Activated T-cell treated with anti-CD3 and anti-CD28 coated beads, Interleukin-2, amount 50 U/mL, for 72 hours (primary cell): ENCODE results near the gene SETD2. TPM values are rescaled to one million over a fixed set of nuclear protein-coding genes. Genes with fewer than 3 reads are reported as not detected.
"Not testable (repeated sequence)": the region's sequence is repeated elsewhere in the genome, so short reads cannot be mapped to it uniquely, and the experiment has no call there.

Experiments
- ATAC-seq, 2 donors: fragments of 150-1000 bp; cut with Tn5 transposase; replicated peaks in 1 of 2; 2 replicates each; pipeline ENCODE4 v1.10.0; 2021; ENCODE audit warnings: moderate library complexity in 2 of 2, mild to moderate bottlenecking in 1 of 2
- DNase-seq, 2 donors: peaks; one replicate each; pipeline ENCODE4 v3.0.0; 2021 to 2022; ENCODE audit warnings: mixed read lengths in 1 of 2
- H3K27ac Mint-ChIP-seq: one replicate; pipeline ENCODE4 v1.8.0; 2022; ENCODE audit warnings: mild to moderate bottlenecking, moderate library complexity, mixed read lengths
- H3K27me3 Mint-ChIP-seq: one replicate; pipeline ENCODE4 v1.8.0; 2022; ENCODE audit warnings: low read depth, mixed read lengths
- H3K36me3 Mint-ChIP-seq, 2 donors: one replicate each; pipeline ENCODE4 v1.8.0; 2022; ENCODE audit warnings: mixed read lengths in 2 of 2, mild to moderate bottlenecking in 1 of 2; ENCODE audit not compliant: insufficient read depth in 2 of 2
- H3K4me1 Mint-ChIP-seq: one replicate; pipeline ENCODE4 v1.8.0; 2022; ENCODE audit warnings: low read depth, mixed read lengths
- H3K4me3 Mint-ChIP-seq, 2 donors: one replicate each; pipeline ENCODE4 v1.8.0; 2022; ENCODE audit warnings: mild to moderate bottlenecking in 2 of 2, mixed read lengths in 2 of 2, moderate library complexity in 2 of 2
- H3K9me3 Mint-ChIP-seq, 2 donors: one replicate each; pipeline ENCODE4 v1.8.0; 2022; ENCODE audit warnings: mixed read lengths in 2 of 2
- total RNA-seq, 2 donors: library from RNA; stranded (reverse); gene quantifications; one replicate each; pipeline ENCODE4 v1.2.3, GENCODE V29; 2022

SETD2 gene
- total RNA-seq, 2 donors from 2014 or later = 42.9 to 48.7 TPM

GRCh38 chr3:47073685-47074084 is 90.2 kb downstream of the SETD2 start:
- peaks cover 3 to 10% of the 10 kb centered on the region in 2 donors for H3K36me3 Mint-ChIP-seq
- DNase-seq (no peak), ATAC-seq (no peak)
- H3K9me3 Mint-ChIP-seq = no peaks in the 10 kb centered on the region
- H3K27ac Mint-ChIP-seq = no peak overlapping the region
- H3K27me3 Mint-ChIP-seq = no peaks in the 10 kb centered on the region
- no peaks in the 10 kb centered on the region for H3K4me1 Mint-ChIP-seq
- H3K4me3 Mint-ChIP-seq = no peak overlapping the region

GRCh38 chr3:47070770-47071169 is 93.1 kb downstream of the SETD2 start:
- no peaks in the 10 kb centered on the region for H3K9me3 Mint-ChIP-seq
- peaks cover 1 to 7% of the 10 kb centered on the region in 2 donors for H3K36me3 Mint-ChIP-seq
- no peaks in the 10 kb centered on the region for H3K27me3 Mint-ChIP-seq
- no peak overlapping the region for H3K4me3 Mint-ChIP-seq
- DNase-seq = no peak
- ATAC-seq = no peak
- no peak overlapping the region for H3K27ac Mint-ChIP-seq
- peaks cover 4% of the 10 kb centered on the region for H3K4me1 Mint-ChIP-seq

GRCh38 chr3:47066259-47066658 is 97.7 kb downstream of the SETD2 start:
- not testable (repeated sequence) for DNase-seq, H3K4me1 Mint-ChIP-seq, ATAC-seq, H3K27ac Mint-ChIP-seq, H3K27me3 Mint-ChIP-seq, H3K4me3 Mint-ChIP-seq, H3K36me3 Mint-ChIP-seq, H3K9me3 Mint-ChIP-seq

DNA sequence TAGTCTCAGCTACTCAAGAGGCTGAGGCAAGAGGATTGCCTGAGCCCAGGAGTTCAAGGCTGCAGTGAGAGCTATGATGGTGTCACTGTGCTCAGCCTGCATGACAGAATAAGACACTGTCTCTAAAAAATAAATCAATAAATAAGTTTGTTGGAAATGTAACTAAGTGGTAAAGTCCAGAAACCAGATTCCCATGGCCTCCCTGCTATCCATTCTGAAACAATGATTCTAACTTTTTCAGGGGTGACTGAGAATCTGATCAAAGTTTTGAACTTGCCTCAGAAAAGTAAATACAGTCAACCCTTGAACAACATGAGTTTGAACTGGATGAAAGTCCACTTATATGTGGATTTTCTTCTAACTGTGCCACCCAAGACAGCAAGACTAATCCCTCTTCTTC is 98.2 kb downstream of the SETD2 start:
- H3K27me3 Mint-ChIP-seq = no peaks in the 10 kb centered on the region
- no peak overlapping the region for H3K4me3 Mint-ChIP-seq
- no peak overlapping the region for H3K27ac Mint-ChIP-seq
- DNase-seq (no peak), ATAC-seq (no peak)
- H3K36me3 Mint-ChIP-seq = peaks cover 2 to 3% of the 10 kb centered on the region in 2 donors
- H3K9me3 Mint-ChIP-seq = no peaks in the 10 kb centered on the region
- H3K4me1 Mint-ChIP-seq = peaks cover 4% of the 10 kb centered on the region

DNA sequence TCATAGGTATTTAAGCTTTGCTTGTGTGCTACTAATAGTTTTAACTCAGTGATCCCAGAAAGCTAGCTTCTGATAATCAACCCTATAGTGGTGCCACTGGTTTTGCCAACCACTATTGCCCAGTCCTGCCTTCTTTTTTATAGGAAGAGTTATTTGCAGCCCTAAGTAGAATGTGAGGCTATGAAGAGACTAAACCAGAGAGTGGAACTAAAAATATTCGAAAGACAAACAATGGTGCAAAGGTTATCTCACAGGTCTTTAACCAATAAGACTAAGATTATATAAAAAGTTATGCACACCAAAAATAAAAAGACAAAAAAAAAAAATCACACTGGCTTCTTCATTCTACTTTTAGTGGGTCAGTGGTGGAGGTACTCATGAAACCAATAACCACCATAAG is 98.9 kb downstream of the SETD2 start:
- no peak for ATAC-seq
- Mint-ChIP-seq H3K36me3 (peaks cover 3% of the 10 kb centered on the region in 2 donors), H3K4me3 (no peak overlapping the region), H3K27me3 (no peaks in the 10 kb centered on the region), H3K9me3 (no peaks in the 10 kb centered on the region), H3K4me1 (peaks cover 4% of the 10 kb centered on the region), H3K27ac (no peak overlapping the region)
- DNase-seq = no peak

DNA sequence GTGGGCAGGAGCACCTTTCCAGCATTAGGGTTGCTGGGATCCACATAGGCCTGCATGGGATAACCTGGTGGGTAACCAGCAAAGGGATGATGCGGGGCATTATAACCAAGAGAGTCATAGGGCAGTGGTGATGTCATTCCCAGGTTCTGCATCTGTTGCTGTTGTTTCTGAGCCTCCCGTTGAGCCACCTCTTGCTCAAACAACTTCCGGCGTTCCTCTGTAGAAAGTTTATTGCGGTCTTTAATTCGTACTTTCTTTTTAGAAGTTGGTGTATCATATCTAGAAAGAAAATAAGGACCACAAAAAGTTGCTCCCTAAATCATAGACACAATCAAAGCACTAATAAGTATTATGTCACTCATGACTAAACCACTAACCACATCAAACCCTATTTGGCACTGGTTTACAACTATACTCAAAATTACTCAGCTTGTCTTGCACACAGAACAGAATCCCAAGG is 106.7 kb downstream of the SETD2 start:
- Mint-ChIP-seq H3K27ac (peak overlapping the region; percentile 49), H3K36me3 (peaks cover 4 to 15% of the 10 kb centered on the region in 2 donors), H3K9me3 (no peaks in the 10 kb centered on the region), H3K27me3 (no peaks in the 10 kb centered on the region), H3K4me3 (peak overlapping the region; percentile 11 to 49), H3K4me1 (peaks cover 41% of the 10 kb centered on the region)
- DNase-seq (peak; percentile 53 to 58), ATAC-seq (peak; percentile 89 to 92)

DNA sequence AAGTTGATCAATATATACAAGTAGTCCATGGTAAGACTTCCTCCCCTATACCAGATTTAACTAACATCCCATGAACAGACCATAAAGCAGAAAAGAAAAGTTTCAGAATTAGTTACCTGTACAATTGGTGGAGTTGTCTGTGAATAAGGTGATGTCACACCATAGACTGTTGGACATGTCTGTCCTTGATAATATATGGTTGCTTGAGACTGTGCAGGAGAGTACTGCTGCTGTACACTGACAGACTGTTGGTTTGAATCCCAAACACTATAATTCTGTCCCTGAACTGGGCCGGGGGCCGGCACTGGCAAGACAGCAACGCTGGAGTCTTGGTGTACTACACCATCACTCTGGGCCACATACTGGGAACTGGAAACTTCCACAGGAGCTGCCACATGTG is 107.2 kb downstream of the SETD2 start:
- DNase-seq (no peak), ATAC-seq (peak; percentile 31 to 39)
- peaks cover 4 to 13% of the 10 kb centered on the region in 2 donors for H3K36me3 Mint-ChIP-seq
- no peaks in the 10 kb centered on the region for H3K27me3 Mint-ChIP-seq
- H3K4me1 Mint-ChIP-seq = peaks cover 41% of the 10 kb centered on the region
- peak overlapping the region; percentile 49 for H3K27ac Mint-ChIP-seq
- peak overlapping the region; percentile 11 to 49 for H3K4me3 Mint-ChIP-seq
- H3K9me3 Mint-ChIP-seq = no peaks in the 10 kb centered on the region

DNA sequence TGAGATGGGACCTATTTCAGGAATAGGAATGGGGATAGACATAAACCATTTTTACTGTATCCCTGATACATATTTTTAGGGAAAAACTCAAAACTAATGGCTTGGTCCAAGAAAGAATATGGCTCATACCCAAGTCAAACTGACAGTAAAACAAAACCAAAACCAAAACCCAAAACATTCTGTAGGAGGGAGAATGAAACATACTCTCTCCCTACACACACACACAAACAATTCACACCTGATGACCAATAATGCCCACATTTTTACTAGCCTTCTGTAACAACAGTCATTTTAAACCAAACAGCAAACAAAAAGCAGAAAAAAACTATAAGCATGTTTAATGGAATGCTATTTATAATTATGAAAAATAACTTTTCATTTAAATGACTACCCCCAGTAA is 109.5 kb downstream of the SETD2 start:
- Mint-ChIP-seq H3K4me1 (peaks cover 41% of the 10 kb centered on the region), H3K27me3 (no peaks in the 10 kb centered on the region), H3K4me3 (peak overlapping the region in 1 of 2 donors; percentile 3), H3K36me3 (peaks cover 3 to 13% of the 10 kb centered on the region in 2 donors), H3K9me3 (no peaks in the 10 kb centered on the region), H3K27ac (peak overlapping the region; percentile 20)
- no peak for DNase-seq
- no peak for ATAC-seq

DNA sequence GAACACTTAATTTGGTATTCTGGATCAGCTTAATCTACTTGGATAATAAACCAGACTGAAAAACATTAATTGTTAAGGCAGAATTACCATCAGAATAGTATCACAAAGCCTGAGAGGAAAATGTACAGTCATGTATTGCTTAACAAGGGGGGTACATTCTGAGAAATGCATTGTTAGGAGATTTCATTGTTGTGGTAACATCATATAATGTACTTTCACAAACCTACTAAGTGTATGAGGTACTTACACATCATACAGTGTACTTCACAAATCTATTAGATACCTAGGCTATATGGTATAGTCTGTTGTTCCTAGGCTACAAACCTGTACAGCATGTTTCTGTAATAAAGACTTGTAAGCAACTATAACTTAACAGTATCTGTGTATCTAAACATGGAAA is 116.2 kb downstream of the SETD2 start:
- ATAC-seq (peak; percentile 88 to 92), DNase-seq (no peak)
- Mint-ChIP-seq H3K27me3 (no peaks in the 10 kb centered on the region), H3K27ac (peak overlapping the region; percentile 88), H3K4me3 (no peak overlapping the region), H3K36me3 (peaks cover 2 to 7% of the 10 kb centered on the region in 2 donors), H3K4me1 (peaks cover 15% of the 10 kb centered on the region), H3K9me3 (no peaks in the 10 kb centered on the region)

DNA sequence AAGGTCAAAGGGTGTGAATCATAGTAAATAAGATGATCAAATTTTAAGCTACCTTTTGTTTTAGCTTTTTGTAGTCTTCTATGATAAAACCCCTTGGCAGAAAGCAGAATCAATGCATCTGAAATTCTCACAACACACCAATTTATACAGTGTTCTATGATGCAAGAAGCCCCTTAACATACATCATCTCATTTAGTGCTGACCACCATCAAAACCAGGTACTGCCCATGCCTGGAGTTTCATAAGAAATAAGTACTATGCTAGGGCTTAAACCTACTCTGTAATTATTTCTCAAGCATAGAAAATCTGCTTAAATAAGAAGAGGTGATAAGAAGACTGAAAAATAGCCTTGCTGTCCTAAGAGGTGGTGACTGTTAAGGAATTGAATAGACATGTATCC is 116.8 kb downstream of the SETD2 start:
- peaks cover 15% of the 10 kb centered on the region for H3K4me1 Mint-ChIP-seq
- ATAC-seq = peak; percentile 12 to 17
- H3K36me3 Mint-ChIP-seq = peaks cover 2 to 7% of the 10 kb centered on the region in 2 donors
- no peak for DNase-seq
- H3K9me3 Mint-ChIP-seq = no peaks in the 10 kb centered on the region
- H3K27me3 Mint-ChIP-seq = no peaks in the 10 kb centered on the region
- peak overlapping the region; percentile 88 for H3K27ac Mint-ChIP-seq
- H3K4me3 Mint-ChIP-seq = no peak overlapping the region

GRCh38 chr3:47042231-47042791 is 121.6 kb downstream of the SETD2 start:
- Mint-ChIP-seq H3K4me1 (peaks cover 28% of the 10 kb centered on the region), H3K4me3 (no peak overlapping the region), H3K36me3 (peaks cover 6 to 21% of the 10 kb centered on the region in 2 donors), H3K27ac (no peak overlapping the region), H3K27me3 (no peaks in the 10 kb centered on the region), H3K9me3 (no peaks in the 10 kb centered on the region)
- DNase-seq = no peak
- no peak for ATAC-seq

DNA sequence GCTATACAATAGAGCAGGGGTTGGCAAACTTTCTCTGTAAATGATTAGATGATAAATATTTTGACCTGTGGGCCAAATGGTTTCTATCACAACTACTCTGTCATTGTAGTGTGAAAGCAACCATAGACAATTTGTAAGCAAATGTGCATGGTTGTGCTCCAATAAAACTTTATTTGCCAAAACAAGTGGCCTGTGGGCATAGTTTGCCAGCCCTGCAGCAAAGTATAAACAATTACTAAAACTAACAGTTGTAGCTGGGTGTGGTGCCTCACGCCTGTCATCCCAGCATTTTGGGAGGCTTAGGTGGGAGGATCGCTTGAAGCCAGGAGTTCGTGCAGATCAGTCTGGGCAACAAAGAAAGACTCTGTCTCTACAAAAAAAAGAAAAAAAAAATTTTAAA is 122.8 kb downstream of the SETD2 start:
- no peak for ATAC-seq
- Mint-ChIP-seq H3K4me1 (peaks cover 24% of the 10 kb centered on the region), H3K9me3 (no peaks in the 10 kb centered on the region), H3K27ac (no peak overlapping the region), H3K4me3 (no peak overlapping the region), H3K36me3 (peaks cover 12 to 26% of the 10 kb centered on the region in 2 donors), H3K27me3 (no peaks in the 10 kb centered on the region)
- DNase-seq = no peak

- not testable (repeated sequence) for H3K9me3 Mint-ChIP-seq, ATAC-seq, H3K27me3 Mint-ChIP-seq, DNase-seq
- peak overlapping the region in 1 of 2 donors; percentile 53 for H3K4me3 Mint-ChIP-seq
- peaks cover 10 to 35% of the 10 kb centered on the region in 2 donors for H3K36me3 Mint-ChIP-seq
- peaks cover 26% of the 10 kb centered on the region for H3K4me1 Mint-ChIP-seq
- H3K27ac Mint-ChIP-seq = peak overlapping the region; percentile 88
Measured at GRCh38 chr3:47037302-47037701, 126.6 kb downstream of the SETD2 start.

GRCh38 chr3:47036145-47036544 is 127.8 kb downstream of the SETD2 start:
- Mint-ChIP-seq H3K27me3 (no peaks in the 10 kb centered on the region), H3K9me3 (no peaks in the 10 kb centered on the region), H3K4me3 (no peak overlapping the region), H3K4me1 (peaks cover 38% of the 10 kb centered on the region), H3K36me3 (peaks cover 10 to 38% of the 10 kb centered on the region in 2 donors), H3K27ac (no peak overlapping the region)
- ATAC-seq (no peak), DNase-seq (no peak)
